ENCODE measurements around the gene PPP2R5E.

PPP2R5E gene

DNA sequence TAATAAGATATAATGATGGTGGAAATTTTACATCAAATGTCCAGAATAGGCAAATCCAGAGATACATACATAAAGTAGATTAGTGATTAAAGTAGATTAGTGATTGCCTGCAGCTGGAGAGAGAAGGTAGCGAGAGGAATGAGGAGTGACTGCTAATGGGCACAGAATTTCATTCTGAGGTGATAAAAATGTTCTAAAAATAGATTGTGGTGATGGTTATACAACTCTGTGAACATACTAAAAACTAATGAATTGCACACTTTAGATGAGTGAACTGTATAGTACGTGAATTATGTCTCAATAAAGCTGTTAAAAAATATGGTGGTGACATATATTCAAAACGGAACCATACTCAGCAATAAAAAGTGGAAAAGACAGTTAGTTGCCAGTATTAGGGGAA lies 41.7 kb downstream of the PPP2R5E start:
- DNase-seq (ENCODE audit: low spot score in 2 of 2), result no peak
- Mint-ChIP-seq H3K4me1 (peaks cover 28% of the 10 kb centered on the region), H3K36me3 (peaks cover 19% of the 10 kb centered on the region), H3K27me3 (no peaks in the 10 kb centered on the region), H3K4me3 (no peak overlapping the region), H3K27ac (no peak overlapping the region), H3K9me3 (no peaks in the 10 kb centered on the region)
- no peak for ATAC-seq (ENCODE audit: low read depth)

DNA sequence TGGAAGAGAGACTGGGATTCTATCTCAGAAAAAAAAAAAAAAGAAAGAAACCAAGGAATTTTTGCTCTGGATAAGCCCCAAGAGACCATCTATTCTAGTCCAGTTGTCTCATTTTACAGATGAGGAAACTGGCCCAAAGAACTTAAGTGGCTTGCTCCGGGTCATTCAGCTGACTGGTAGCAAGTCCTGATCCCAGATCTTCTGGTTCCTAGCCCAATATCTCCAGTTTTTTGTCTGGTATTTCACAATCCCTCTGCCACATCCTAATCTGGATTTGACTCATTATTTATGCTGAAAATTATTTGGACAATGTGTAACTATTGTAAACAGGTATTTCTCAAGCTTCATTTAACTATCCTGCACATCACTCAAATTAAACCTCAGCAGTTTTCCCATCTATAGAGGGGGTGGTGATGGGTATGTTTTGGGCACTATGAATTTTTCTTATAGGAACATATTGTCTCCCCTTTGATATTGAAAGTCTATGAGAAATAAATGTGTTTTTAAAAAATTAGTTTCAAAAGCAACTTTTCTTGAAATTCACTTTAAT lies 43.4 kb downstream of the PPP2R5E start:
- DNase-seq (ENCODE audit: low spot score in 2 of 2), result no peak

DNA sequence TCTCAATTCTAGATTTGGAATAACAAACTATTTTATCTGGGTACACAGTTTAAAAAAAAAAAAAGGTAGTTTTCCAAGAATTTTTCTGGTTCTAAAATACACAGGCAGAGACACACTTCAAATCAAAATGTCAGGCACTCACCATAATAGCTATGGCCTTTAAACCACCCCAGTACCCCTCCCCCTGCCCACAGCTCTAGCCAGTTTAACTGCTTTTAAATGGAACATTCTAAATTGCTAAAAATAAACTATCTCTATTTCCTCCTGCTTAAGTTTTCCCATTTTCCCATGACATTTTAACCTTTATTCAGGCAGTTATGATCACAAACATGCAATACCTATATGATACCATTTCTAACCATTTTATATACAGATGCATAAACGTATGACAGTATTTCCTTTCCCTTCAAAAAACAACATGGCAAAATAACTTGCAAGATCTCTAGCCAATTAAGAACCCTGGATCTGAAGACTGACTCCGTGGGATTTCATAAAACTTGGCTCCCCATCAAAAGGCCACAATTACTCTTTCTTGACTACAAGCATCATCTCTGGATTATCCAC lies 46.3 kb downstream of the PPP2R5E start:
- no peaks in the 10 kb centered on the region for H3K27me3 Mint-ChIP-seq
- no peak for DNase-seq (ENCODE audit: low spot score in 2 of 2)
- no peak overlapping the region for H3K4me3 Mint-ChIP-seq
- no peaks in the 10 kb centered on the region for H3K9me3 Mint-ChIP-seq
- ATAC-seq (ENCODE audit: low read depth), result no peak
- H3K27ac Mint-ChIP-seq, result peak overlapping the region; percentile 15
- H3K36me3 Mint-ChIP-seq, result peaks cover 16% of the 10 kb centered on the region
- peaks cover 20% of the 10 kb centered on the region for H3K4me1 Mint-ChIP-seq

More for the DNA sequence above, 43.4 kb downstream of the PPP2R5E start:
- Mint-ChIP-seq H3K27ac (no peak overlapping the region), H3K4me1 (peaks cover 22% of the 10 kb centered on the region), H3K36me3 (peaks cover 15% of the 10 kb centered on the region), H3K27me3 (no peaks in the 10 kb centered on the region), H3K4me3 (no peak overlapping the region), H3K9me3 (no peaks in the 10 kb centered on the region)
- ATAC-seq (ENCODE audit: low read depth), result no peak

DNA sequence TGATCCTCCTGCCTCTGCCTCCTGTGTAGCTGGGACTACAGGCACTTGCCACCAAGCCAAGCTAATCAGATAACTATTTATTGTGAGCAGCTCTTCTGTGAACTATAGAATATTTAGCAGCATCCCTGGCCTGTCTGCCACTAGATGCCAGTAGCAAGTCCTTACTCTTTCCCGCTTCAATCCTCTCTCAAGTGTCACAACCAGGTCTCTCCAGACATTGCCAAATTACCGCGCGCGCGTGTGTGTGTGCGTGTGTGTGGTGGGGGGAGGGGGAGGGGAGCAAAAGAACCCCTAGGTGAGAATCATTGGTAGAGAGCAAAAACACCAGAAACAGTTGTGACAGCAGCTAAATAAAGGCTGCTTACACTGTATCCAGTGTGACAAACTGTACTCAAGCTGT lies 49.9 kb downstream of the PPP2R5E start:
- Mint-ChIP-seq H3K27ac (peak overlapping the region; percentile 2), H3K9me3 (no peaks in the 10 kb centered on the region), H3K27me3 (no peaks in the 10 kb centered on the region), H3K4me1 (peaks cover 15% of the 10 kb centered on the region), H3K36me3 (peaks cover 10% of the 10 kb centered on the region), H3K4me3 (no peak overlapping the region)
- ATAC-seq (ENCODE audit: low read depth), result no peak
- no peak for DNase-seq (ENCODE audit: low spot score in 2 of 2)

DNA sequence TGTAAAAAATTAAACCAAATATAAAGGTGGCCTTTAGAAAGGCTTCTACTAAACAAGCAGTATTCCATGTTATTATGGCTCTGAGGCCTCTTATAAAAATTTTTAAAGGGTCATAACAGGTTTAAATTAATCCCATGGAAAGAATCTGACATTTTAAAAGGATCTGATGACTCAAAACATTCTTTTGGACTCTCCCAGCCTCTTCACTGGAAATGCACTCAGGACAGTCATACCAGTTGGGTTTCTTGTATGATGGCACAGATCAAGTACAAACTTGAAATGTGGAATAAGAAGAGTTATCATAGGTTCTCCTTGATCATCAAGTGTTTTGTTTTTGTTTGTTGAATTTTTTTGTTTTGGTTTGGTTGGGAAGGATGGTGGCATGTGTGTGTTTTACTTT lies 50.8 kb downstream of the PPP2R5E start:
- no peak for ATAC-seq (ENCODE audit: low read depth)
- peaks cover 21% of the 10 kb centered on the region for H3K4me1 Mint-ChIP-seq
- H3K27me3 Mint-ChIP-seq, result no peaks in the 10 kb centered on the region
- H3K27ac Mint-ChIP-seq, result peak overlapping the region; percentile 2
- no peaks in the 10 kb centered on the region for H3K9me3 Mint-ChIP-seq
- peaks cover 11% of the 10 kb centered on the region for H3K36me3 Mint-ChIP-seq
- H3K4me3 Mint-ChIP-seq, result no peak overlapping the region
- no peak for DNase-seq (ENCODE audit: low spot score in 2 of 2)

DNA sequence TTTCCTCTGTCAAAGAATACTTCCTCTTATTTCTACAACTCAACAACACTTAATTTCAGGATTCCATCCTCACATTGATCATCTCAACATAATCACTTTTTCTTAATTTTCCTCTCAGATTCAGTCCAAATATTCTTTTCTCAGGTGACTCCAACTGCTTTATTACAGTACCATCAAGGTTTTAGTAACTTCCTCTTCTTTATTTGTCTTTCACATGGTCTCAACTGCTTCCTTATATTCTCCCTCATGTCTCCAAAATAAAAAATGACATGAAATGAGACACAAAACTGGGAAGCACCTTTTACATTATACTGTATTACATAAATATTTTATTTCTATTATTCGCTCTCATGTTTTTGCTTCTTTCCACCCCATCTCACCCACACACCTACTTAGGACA lies 55.5 kb downstream of the PPP2R5E start:
- H3K27me3 Mint-ChIP-seq, result no peaks in the 10 kb centered on the region
- H3K36me3 Mint-ChIP-seq, result peaks cover 11% of the 10 kb centered on the region
- peaks cover 36% of the 10 kb centered on the region for H3K4me1 Mint-ChIP-seq
- ATAC-seq (ENCODE audit: low read depth) (no peak), DNase-seq (ENCODE audit: low spot score in 2 of 2) (no peak)
- no peak overlapping the region for H3K27ac Mint-ChIP-seq
- H3K9me3 Mint-ChIP-seq, result no peaks in the 10 kb centered on the region
- no peak overlapping the region for H3K4me3 Mint-ChIP-seq

DNA sequence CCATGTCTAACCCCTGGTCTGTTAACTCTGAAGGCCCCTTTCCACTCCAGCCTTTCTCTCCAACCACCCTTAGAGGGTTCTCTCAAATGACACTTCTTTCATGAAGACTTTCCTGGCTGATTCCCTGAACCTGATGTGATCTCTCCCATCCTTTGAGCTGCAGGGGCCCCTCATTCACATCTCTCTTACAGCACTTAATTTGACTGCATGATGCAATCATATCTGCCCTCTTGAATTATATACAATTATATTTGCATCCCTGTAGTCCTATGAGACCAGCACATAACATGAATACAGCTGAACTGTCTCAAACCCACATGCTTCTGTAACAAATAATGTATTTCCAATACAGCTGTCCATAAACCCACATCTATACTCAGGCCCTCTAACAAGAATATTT lies 56.4 kb downstream of the PPP2R5E start:
- Mint-ChIP-seq H3K9me3 (no peaks in the 10 kb centered on the region), H3K27ac (peak overlapping the region; percentile 1), H3K36me3 (peaks cover 9% of the 10 kb centered on the region), H3K4me1 (peaks cover 35% of the 10 kb centered on the region), H3K4me3 (no peak overlapping the region), H3K27me3 (no peaks in the 10 kb centered on the region)
- no peak for ATAC-seq (ENCODE audit: low read depth)
- no peak for DNase-seq (ENCODE audit: low spot score in 2 of 2)

DNA sequence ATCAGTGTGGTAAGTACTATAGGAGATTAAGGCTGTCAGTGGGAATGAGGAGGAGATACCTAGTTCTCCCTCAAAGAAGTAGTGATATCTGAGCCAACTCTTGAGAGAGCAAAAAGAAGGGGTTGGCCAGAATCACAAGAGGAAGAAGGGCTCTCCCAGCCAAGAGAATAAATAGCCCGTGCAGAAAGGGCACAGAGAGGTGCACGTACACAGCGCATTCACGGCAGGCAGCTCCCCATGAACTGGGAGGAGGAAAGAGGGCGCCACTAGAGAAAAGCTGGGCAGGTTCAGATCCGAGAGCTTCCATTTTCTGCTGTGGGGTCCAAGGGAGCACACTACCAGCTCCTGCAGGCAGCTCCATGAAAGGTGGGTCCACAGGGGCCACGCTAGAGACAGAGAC lies 59.9 kb downstream of the PPP2R5E start:
- ATAC-seq (ENCODE audit: low read depth) (no peak), DNase-seq (ENCODE audit: low spot score in 2 of 2) (no peak)
- Mint-ChIP-seq H3K9me3 (no peaks in the 10 kb centered on the region), H3K4me3 (peak overlapping the region; percentile 32), H3K36me3 (peaks cover 9% of the 10 kb centered on the region), H3K4me1 (peaks cover 38% of the 10 kb centered on the region), H3K27ac (peak overlapping the region; percentile 78), H3K27me3 (no peaks in the 10 kb centered on the region)

DNA sequence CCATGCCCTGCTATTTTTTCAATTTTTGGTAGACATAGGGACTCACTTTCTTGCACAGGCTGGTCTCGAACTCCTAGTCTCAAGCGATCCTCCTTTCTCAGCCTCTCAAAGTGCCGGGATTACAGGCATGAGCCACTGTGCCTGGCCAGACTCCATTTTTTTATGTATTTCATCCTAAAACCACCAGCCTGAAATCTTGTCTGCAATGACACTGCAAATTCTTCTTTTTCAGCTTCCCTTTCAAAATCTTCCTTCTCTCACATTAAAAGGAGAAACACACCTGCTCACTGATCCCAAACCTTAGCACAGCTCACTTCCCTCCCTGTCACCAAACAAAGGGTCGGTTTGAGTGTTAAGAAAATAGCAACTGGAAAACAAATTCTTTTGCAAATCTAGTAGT lies 62.6 kb downstream of the PPP2R5E start:
- Mint-ChIP-seq H3K4me1 (peaks cover 31% of the 10 kb centered on the region), H3K9me3 (no peaks in the 10 kb centered on the region), H3K36me3 (peaks cover 6% of the 10 kb centered on the region), H3K27me3 (no peaks in the 10 kb centered on the region), H3K27ac (peak overlapping the region; percentile 72), H3K4me3 (no peak overlapping the region)
- no peak for ATAC-seq (ENCODE audit: low read depth)
- no peak for DNase-seq (ENCODE audit: low spot score in 2 of 2)

DNA sequence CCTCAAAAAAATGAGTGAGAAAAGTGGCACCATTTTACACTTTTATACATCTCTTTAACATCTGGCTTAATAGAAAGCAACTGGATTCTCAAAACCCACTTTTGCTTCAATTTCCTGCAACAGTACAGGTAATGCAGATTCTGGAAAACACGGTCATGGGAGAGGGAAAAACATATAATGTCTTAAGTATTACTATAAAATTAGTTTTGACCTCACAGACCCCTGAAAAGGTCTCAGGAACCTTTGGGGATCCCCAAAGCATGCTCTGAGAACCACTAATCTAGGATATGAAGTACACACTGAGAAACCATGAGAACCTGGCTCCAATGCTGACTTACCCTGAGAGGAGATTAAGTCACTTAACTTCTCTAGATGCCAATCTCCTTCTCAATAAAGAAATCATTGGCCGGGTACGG lies 64.7 kb downstream of the PPP2R5E start:
- Mint-ChIP-seq H3K4me1 (peaks cover 23% of the 10 kb centered on the region), H3K4me3 (no peak overlapping the region), H3K27me3 (no peaks in the 10 kb centered on the region), H3K36me3 (peaks cover 11% of the 10 kb centered on the region), H3K27ac (peak overlapping the region; percentile 53), H3K9me3 (no peaks in the 10 kb centered on the region)
- no peak for DNase-seq (ENCODE audit: low spot score in 2 of 2)
- ATAC-seq (ENCODE audit: low read depth), result peak; percentile 27

DNA sequence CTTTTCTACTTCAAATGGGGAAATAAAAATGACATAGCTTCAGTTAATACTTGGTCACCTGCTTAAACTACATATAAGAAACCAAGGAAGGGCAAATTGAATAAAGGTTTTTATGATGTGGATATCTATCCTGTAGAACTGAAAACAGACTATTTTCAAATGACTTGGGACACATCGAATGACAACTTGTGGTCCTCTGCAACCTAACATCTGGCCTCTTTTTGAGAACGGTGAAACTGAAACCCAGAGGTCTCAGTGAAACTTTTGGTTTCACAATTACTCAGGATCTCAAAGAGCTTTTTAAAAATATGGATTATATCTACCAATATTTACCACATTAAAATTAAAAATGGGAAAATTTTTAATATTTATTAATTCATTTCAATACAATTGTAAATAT lies 65.2 kb downstream of the PPP2R5E start:
- H3K9me3 Mint-ChIP-seq, result no peaks in the 10 kb centered on the region
- peaks cover 18% of the 10 kb centered on the region for H3K4me1 Mint-ChIP-seq
- H3K36me3 Mint-ChIP-seq, result peaks cover 7% of the 10 kb centered on the region
- peak overlapping the region; percentile 31 for H3K4me3 Mint-ChIP-seq
- ATAC-seq (ENCODE audit: low read depth) (peak; percentile 98), DNase-seq (ENCODE audit: low spot score in 2 of 2) (peak in 1 of 2 donors; percentile 23)
- peak overlapping the region; percentile 48 for H3K27ac Mint-ChIP-seq
- H3K27me3 Mint-ChIP-seq, result no peaks in the 10 kb centered on the region

DNA sequence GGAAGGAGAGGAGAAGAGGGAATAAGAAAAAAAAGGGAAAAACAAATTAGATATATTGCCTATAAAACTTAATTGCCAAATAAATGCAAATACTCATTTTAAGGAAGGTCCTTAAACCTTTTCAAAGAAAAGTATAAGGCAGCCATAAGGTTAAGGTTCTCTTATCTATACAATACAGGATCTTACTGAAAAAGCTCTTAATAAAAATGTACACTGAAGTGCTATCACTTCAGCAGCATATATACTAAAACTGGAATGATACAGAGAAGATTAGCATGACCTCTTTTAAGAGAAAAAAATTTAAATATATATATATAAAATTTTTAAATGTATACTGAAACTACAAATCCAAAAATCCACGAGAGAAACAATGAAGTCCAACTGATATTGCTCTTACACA lies 65.6 kb downstream of the PPP2R5E start:
- Mint-ChIP-seq H3K27ac (peak overlapping the region; percentile 48), H3K4me1 (peaks cover 18% of the 10 kb centered on the region), H3K27me3 (no peaks in the 10 kb centered on the region), H3K4me3 (no peak overlapping the region), H3K9me3 (no peaks in the 10 kb centered on the region), H3K36me3 (peaks cover 7% of the 10 kb centered on the region)
- DNase-seq (ENCODE audit: low spot score in 2 of 2) (no peak), ATAC-seq (ENCODE audit: low read depth) (no peak)

DNA sequence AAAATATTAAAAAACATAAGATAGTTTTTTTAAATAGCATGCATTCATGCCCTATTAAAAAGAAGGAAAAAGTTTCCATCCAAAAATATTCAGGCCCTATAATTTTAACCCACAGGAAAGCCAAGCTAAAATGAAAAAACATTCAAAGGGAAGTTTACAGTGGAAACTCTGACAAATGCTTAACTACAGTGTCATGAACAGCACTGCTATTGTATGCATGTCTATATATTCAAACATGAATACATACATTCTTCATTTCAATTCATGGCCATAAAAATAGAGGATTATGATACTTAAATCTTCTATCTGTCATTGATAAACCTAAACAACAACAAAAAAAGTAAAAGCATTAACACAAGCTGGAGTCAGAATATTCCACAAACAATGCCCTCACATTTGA lies 67.4 kb downstream of the PPP2R5E start:
- H3K27ac Mint-ChIP-seq, result no peak overlapping the region
- peaks cover 18% of the 10 kb centered on the region for H3K4me1 Mint-ChIP-seq
- H3K4me3 Mint-ChIP-seq, result no peak overlapping the region
- H3K9me3 Mint-ChIP-seq, result no peaks in the 10 kb centered on the region
- ATAC-seq (ENCODE audit: low read depth), result no peak
- DNase-seq (ENCODE audit: low spot score in 2 of 2), result no peak
- H3K27me3 Mint-ChIP-seq, result no peaks in the 10 kb centered on the region
- peaks cover 6% of the 10 kb centered on the region for H3K36me3 Mint-ChIP-seq

DNA sequence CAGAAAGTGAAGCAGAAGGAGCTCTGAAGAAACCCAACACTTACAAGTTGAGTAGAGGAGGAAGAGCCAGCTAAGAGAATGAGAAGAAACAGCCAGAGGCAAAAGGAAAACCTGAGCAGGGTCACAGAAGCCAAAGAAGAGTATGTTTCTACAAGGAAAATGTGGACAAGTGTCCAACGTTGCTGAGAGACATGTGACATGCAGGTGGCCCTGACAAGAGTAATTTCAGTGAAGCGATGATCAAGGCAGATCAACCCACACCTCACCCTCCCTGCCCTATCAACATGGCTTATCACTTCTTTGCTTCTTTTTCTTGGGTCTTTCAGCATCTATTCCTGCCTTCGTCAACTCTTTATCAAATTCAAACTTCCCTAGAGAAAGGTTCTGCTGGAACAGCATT lies 68.3 kb downstream of the PPP2R5E start:
- Mint-ChIP-seq H3K27me3 (no peaks in the 10 kb centered on the region), H3K4me1 (peaks cover 14% of the 10 kb centered on the region), H3K9me3 (no peaks in the 10 kb centered on the region), H3K4me3 (no peak overlapping the region), H3K27ac (no peak overlapping the region), H3K36me3 (peaks cover 5% of the 10 kb centered on the region)
- ATAC-seq (ENCODE audit: low read depth) (no peak), DNase-seq (ENCODE audit: low spot score in 2 of 2) (no peak)

DNA sequence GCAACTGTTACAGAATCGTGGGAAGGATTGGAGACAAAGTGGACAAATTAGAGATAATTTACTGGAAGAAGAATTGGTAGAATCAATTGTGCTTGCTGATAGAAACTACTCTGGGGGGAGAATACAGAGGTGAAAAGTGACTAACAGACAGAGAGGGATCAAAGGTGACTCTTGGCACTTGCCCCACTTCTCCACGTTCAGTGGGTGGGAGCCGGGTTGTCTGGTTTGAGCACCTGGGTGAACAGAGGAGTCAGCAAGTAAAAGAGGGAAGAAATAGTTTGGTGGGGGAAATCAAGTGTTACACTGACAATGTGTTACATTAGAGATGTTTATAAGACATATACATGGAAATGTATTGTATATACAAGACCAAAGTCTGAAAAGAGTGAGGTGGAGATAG lies 69.1 kb downstream of the PPP2R5E start:
- H3K27ac Mint-ChIP-seq, result no peak overlapping the region
- peaks cover 10% of the 10 kb centered on the region for H3K4me1 Mint-ChIP-seq
- ATAC-seq (ENCODE audit: low read depth) (no peak), DNase-seq (ENCODE audit: low spot score in 2 of 2) (no peak)
- H3K36me3 Mint-ChIP-seq, result peaks cover 5% of the 10 kb centered on the region
- H3K27me3 Mint-ChIP-seq, result no peaks in the 10 kb centered on the region
- H3K4me3 Mint-ChIP-seq, result no peak overlapping the region
- no peaks in the 10 kb centered on the region for H3K9me3 Mint-ChIP-seq

Data from memory B cell (primary cell).